A673 (cell line): ENCODE data around the gene RLBP1. TPM values are rescaled to one million over a fixed set of nuclear protein-coding genes. Genes with fewer than 3 reads are reported as not detected.

ENCODE experiments used
- BruUV-seq: library from RNA; stranded (reverse); fragments of 400-500 nt; replicated peaks from 2 replicates; lab custom pipeline; 2021; lab: Mats Ljungman, UMichigan
- CTCF ChIA-PET: fragments of 300-600 bp; sonication (Branson Sonifier 250); formaldehyde crosslinking; loops from one replicate; lab custom pipeline; 2022; ENCODE audit warnings: antibody characterized with exemption; lab: Charles Lee
- POLR2A ChIA-PET: fragments of 300-600 bp; sonication (Branson Sonifier 250); formaldehyde crosslinking; loops from one replicate; lab custom pipeline; 2022; ENCODE audit warnings: antibody characterized with exemption; ENCODE audit not compliant: low non-redundant PET; lab: Charles Lee
- DNase-seq: peaks from one replicate; pipeline ENCODE4 v3.0.0-alpha.2; 2015; ENCODE audit warnings: low spot score
- H3K27ac ChIP-seq: fragments of 200-600 bp; sonication (generic); 2 replicates; pipeline ENCODE4 v1.5.1; 2016; ENCODE audit warnings: mixed run types, low read depth, mild to moderate bottlenecking, mixed read lengths, antibody characterized with exemption, low read length; ENCODE audit not compliant: poor library complexity, severe bottlenecking
- H3K27me3 ChIP-seq: fragments of 200-600 bp; sonication (generic); replicated peaks from 2 replicates; pipeline ENCODE4 v1.6.1; 2017; ENCODE audit warnings: mixed run types, low read depth, mild to moderate bottlenecking, mixed read lengths, antibody characterized with exemption, low read length; ENCODE audit not compliant: insufficient read depth, poor library complexity
- H3K36me3 ChIP-seq: fragments of 200-600 bp; sonication (generic); 2 replicates; pipeline ENCODE4 v1.6.1; 2016; ENCODE audit warnings: mixed run types, mild to moderate bottlenecking, mixed read lengths, antibody characterized with exemption, low read length; ENCODE audit not compliant: insufficient read depth, poor library complexity, severe bottlenecking
- H3K4me1 ChIP-seq: fragments of 200-600 bp; sonication (generic); 2 replicates; pipeline ENCODE4 v1.6.1; 2017; ENCODE audit warnings: mixed run types, mild to moderate bottlenecking, mixed read lengths, antibody characterized with exemption, low read length; ENCODE audit not compliant: insufficient read depth, poor library complexity, severe bottlenecking
- H3K4me3 ChIP-seq: fragments of 200-600 bp; sonication (generic); 2 replicates; pipeline ENCODE4 v1.5.1; 2016; ENCODE audit warnings: low read depth, mixed run types, mild to moderate bottlenecking, mixed read lengths, low read length; ENCODE audit not compliant: poor library complexity, severe bottlenecking
- H3K9me3 ChIP-seq: fragments of 200-600 bp; sonication (generic); 2 replicates; pipeline ENCODE4 v1.6.1; 2016; ENCODE audit warnings: mixed run types, low read depth, mild to moderate bottlenecking, mixed read lengths, antibody characterized with exemption, low read length; ENCODE audit not compliant: poor library complexity, severe bottlenecking
- CTCF ChIP-seq: fragments of 300-800, 200-600 bp; sonication (generic); conservative IDR thresholded peaks from 2 replicates; pipeline ENCODE4 v1.5.1; 2017; ENCODE audit warnings: low read depth, mild to moderate bottlenecking, antibody characterized with exemption, low read length, moderate library complexity, mixed read lengths
- EZH2 ChIP-seq: fragments of 200-600 bp; sonication (generic); IDR thresholded peaks from 2 replicates; pipeline ENCODE4 v1.6.1; 2017; ENCODE audit warnings: borderline replicate concordance, low read depth, mild to moderate bottlenecking, mixed read lengths, antibody characterized with exemption, low read length; ENCODE audit not compliant: poor library complexity, severe bottlenecking
- intact Hi-C: fragments of 100-400 bp; cut with micrococcal nuclease; formaldehyde crosslinking; loops from one replicate; pipeline ENCODE4 v1.10.0; 2022; ENCODE audit not compliant: unreplicated experiment
- total RNA-seq: library from RNA; stranded (reverse); gene quantifications from 2 replicates; pipeline ENCODE4 v1.2.3, GENCODE V29; 2021

Gene RLBP1
- total RNA-seq, 1 experiment from 2014 or later, result not detected

DNA sequence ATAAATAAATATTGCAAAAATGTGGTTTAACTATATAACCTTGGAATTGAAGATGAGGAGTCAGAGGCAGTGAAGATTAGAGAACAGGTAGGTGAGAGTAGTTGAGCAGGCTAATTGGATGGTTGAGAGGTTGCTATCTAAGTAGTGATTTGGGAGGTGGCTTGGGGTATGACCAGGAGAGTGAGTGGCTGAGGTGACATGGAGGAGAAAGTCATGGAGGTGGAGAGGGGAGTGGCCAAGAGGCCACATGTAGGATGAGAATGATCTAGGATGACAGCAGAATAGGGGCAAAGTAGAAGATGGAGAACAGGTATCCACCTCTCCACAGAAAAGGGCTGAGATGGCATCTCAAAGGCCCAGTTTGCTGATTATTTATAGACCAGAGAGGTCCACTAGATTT, 10.5 kb upstream of the RLBP1 start:
- ChIA-PET POLR2A (no interaction called here), CTCF (no interaction called here)
- intact Hi-C loops, result no loop called here
- Histone ChIP-seq H3K27ac (no peak overlapping the region), H3K4me1 (no peaks in the 10 kb centered on the region), H3K9me3 (no peaks in the 10 kb centered on the region), H3K36me3 (no peaks in the 10 kb centered on the region), H3K27me3 (no peaks in the 10 kb centered on the region), H3K4me3 (no peak overlapping the region)
- TF ChIP-seq EZH2 (no peak), CTCF (no peak)
- no peak for DNase-seq
- no TSS peak for BruUV-seq

DNA sequence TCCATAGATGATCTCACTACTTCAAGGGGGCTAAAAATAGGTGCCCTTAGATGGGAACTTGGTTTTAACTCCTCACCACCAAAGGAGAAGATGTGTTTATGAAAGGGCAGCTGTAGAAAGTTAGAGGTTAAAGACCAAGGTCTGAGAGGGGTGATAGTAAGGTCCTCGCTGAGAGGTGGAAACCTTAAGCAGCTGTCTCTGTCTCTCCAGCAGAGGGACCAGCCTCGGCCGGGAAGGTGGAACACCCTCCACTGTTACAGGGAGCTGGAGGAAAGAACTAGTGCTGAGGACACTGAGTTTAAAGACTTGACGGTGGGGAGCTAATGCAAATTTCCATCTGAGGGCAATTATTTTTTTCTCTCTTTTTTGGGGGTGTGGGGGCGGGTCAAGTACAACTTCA, 8.9 kb upstream of the RLBP1 start:
- ChIA-PET POLR2A (no interaction called here), CTCF (interaction anchor here (0.6 to 0.7 kb wide), 2 partner anchors 24 to 53 kb away, joined by 3 read pairs; no protein-coding TSS in a partner anchor)
- Histone ChIP-seq H3K9me3 (no peaks in the 10 kb centered on the region), H3K4me1 (no peaks in the 10 kb centered on the region), H3K27me3 (no peaks in the 10 kb centered on the region), H3K4me3 (no peak overlapping the region), H3K36me3 (no peaks in the 10 kb centered on the region), H3K27ac (no peak overlapping the region)
- BruUV-seq, result no TSS peak
- intact Hi-C loops, result no loop called here
- TF ChIP-seq CTCF, result no peak
- no peak for DNase-seq

DNA sequence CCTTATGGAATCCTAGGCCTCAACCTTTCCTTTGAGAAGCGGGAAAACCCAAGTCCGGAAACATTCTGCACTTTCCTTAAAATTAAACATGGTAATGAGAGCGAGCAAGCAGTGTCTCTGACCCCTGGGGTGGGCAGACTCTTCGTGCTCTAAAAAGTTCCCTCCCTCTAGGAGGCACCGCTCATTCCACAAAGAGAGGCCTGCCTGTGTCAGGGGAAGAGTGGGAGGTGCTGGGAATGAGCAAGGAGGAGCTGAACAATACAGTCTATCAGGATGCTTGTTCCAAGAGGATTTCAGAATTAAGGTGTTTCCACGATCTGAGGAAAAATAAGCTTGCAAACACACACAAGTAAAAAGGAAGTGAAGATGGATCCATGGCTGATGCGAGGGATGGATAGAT, 6.0 kb upstream of the RLBP1 start:
- intact Hi-C loops, result no loop called here
- TF ChIP-seq CTCF (no peak), EZH2 (no peak)
- H3K9me3 ChIP-seq, result no peaks in the 10 kb centered on the region
- no peak for DNase-seq
- no TSS peak for BruUV-seq
- POLR2A ChIA-PET, result no interaction called here
- no peaks in the 10 kb centered on the region for H3K4me1 ChIP-seq
- no peak overlapping the region for H3K4me3 ChIP-seq
- CTCF ChIA-PET, result no interaction called here
- no peaks in the 10 kb centered on the region for H3K27me3 ChIP-seq
- H3K36me3 ChIP-seq, result no peaks in the 10 kb centered on the region
- no peak overlapping the region for H3K27ac ChIP-seq
